Activated CD4-positive, CD25-positive, alpha-beta regulatory T cell treated with anti-CD3 and anti-CD28 coated beads, Interleukin-2, amount 50 U/mL, for 72 hours (primary cell): ENCODE data around the gene PLCL2.

Experiments
- DNase-seq: peaks from one replicate; pipeline ENCODE4 v3.0.0; 2021

The PLCL2 gene

DNA sequence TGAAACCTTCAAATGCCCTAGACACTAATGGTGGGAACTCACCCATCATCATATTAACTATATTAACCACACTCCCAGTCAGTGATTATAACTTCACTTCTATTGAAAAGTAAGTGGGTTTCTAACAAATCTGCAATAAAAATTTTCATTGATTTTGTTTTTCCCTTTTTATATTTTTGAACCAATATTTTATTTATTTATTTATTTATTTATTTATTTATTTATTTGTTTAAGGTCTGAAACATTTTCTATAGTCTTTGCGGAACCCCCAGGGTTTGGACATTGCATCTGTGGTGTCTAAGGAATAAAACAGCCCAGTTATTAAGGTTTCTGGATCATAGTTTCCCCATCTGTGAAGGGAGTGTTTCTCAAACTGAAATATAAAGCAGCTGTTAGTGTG, 16.2 kb upstream of the PLCL2 start:
- no peak for DNase-seq

DNA sequence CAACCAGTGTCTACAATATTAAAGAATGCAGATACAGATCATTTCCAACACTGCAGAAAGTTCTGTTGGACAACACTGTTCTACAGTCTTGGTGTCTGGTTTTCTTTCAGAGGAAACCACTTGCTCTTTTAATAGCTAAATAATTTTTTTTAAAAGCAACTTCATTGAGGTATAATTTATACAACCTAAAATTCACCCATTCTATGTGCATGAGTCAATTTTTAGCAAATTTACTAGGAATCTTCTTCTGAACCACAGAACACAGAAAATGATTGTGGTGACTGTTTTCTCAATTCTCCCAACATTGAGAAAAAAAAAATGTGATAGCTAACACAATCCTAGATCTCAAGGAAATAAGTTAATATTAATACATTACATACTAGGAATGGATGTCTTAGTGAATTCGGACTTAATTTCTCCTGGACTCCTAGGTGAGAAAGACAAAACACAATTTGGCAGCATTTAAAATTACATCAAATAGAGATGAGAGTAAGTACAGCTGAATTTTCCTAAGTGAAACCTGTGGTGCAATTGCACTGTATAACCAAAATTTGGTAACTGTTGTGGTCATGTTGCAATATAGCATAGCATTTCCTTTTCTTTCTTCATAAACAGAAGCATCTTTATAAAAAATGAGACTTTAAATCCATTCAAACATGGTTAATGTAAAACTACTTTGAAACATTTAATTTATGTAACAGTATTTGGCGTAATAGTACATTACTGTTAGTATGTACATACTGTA, 15.3 kb upstream of the PLCL2 start:
- DNase-seq = no peak

DNA sequence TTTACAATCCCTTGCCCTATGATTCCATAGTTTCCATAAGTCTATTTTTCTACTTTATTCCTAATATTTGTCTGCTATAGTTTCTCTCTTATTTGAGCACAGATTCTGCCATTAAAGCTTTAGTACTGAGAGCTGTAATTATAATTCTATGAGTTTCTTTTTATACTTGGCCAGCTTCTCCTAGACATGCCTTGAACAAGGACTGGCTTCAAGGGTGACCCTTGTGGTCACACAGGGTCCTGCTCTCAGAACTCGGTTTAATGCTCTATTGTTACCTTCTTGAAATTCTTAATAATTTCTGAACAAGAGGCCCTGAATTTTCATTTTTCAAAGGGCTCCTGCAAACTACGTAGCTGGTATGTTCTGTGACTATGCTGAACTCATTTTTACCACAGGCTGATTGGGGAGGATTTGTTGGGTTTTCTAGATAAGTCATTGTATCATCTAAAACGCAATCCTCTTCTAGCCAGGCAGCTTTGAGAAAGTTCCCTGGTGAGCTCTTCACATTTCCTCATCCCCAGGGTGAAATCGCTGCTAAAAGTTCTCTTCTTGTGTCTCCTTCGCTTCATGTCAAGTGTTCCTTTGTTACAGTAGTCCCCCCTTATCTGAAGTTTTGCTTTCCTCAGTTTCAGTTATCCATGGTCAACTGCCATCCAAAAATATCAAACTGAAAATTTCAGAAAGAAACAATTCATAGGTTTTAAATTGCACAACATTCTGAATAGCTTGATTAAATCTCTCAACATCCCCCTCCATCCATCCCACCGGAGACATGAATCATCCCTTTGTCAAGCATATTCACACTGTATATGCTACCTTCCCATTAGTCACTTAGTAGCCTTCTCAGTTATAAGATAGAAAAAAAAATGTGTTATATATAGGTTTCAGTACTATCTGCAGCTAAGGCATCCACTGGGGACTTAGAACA, 12.6 kb upstream of the PLCL2 start:
- no peak for DNase-seq

DNA sequence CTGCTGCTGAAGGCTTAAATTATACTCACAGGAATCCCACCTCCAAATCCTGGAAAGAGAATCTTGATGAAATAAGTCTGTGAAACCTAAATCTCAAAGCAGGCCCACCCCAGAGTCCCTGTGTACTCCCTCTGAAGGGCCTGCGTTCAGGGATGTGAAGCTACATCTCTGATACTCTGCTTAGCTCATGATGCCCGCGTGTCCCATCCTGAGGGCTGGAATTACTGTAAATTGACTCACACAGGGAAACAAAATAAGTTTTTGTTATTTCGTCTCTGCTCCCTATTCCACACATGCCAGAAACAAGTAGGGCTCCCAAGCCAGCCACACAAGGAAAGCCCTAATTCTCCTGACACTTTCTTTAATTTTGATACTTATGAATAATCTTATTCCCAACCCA, 10.9 kb upstream of the PLCL2 start:
- DNase-seq = no peak

DNA sequence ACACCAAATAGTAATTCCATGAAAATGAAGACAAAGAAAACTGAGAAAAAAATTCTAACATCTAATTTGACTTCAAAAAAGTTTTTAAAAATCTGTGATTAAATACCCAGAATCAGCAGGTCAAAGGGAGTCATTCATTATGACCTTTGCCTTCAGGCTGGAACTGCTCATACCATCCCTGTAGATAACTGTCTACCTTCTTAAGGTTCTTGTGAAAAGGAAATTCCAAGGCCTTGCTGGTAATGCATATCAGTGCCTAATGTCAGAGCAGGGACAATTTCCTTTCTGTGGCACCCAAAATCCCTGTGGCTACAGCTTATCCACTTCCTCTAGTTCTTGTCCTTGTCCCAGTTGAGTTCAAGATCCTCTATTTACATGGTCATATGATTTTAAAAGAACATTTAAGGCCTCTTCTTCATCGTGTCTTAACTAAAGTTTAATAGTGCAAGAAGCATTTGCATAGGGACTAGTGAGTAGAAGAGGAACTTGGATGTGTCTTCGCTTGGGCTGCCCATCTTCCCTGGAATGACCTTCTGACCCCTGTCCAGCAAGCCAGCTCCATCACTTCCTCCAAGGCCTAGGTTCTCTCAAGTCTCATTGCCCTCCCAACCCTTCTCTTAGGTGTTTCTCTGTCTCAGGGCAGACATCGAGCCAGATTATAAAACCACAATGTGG, 8.7 kb upstream of the PLCL2 start:
- no peak for DNase-seq

DNA sequence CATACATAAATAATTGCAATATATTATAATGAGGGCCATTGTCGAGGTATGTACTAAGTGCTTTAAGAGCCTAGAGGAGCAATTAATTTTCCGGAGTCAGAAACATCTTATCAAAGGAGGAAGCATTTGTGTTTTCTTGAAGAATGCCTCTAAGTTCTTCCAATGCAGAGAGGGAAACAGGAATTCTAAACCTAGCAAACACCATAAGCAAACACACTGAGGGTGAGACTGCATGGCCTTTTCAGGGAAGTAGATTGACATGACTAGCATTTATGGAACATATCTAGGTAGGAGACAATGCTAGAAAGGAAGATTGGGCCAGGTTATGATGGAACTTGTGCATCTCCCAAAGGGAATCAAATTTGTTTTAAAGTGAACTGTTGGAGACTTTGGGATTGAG, 7.2 kb upstream of the PLCL2 start:
- no peak for DNase-seq

DNA sequence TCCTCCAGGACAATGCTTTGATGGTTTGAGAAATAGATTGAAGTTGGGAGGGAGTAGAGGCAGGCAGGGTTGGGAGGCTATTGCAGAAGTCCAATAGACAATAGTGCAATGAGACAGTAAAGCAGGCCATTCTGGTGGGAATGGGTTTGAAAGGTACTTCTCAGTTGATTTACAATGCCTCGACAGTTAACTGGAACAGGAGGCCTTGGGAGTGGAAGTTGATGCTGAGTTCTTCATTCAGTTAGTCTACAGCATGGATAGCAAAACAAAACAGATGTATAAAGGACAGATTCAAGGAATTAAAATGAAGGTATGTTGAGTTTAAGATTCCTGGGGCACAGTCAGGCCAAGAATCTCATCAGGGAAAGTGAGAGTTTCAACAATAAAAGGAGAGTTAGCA, 6.8 kb upstream of the PLCL2 start:
- no peak for DNase-seq

DNA sequence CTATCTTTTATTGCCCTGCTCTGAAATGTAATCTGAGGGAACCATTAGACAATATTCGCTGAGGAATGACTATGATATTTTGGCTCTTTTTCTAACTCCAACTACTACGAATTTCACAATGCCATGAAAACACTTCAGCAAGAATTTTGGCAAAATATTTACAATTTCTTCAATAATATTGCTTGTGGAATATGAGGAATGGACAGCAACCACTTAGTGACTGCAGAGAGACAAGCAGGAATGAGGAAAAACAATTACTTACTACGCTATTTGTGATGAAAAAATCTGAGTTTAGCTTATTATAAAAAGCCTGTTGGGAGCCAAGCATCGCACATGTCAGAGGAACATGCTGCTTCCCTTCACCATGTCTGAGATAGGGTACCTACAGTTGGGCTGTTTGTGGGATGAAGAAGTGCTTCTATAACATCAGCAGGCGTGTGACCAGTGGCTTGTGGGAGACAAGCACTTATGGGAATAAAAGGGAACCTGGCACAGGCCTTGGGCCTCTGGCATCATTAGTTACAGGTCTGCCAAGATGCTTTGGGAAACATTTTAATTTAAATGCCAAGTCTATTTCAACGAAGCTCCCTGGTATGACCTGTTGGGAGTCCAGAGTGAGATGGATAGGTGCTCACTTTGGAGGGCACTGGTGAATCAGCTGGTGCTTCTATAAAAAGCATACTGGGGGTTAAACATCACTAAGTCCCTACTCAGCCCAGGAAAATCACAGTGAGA, 2.7 kb upstream of the PLCL2 start:
- DNase-seq = no peak

DNA sequence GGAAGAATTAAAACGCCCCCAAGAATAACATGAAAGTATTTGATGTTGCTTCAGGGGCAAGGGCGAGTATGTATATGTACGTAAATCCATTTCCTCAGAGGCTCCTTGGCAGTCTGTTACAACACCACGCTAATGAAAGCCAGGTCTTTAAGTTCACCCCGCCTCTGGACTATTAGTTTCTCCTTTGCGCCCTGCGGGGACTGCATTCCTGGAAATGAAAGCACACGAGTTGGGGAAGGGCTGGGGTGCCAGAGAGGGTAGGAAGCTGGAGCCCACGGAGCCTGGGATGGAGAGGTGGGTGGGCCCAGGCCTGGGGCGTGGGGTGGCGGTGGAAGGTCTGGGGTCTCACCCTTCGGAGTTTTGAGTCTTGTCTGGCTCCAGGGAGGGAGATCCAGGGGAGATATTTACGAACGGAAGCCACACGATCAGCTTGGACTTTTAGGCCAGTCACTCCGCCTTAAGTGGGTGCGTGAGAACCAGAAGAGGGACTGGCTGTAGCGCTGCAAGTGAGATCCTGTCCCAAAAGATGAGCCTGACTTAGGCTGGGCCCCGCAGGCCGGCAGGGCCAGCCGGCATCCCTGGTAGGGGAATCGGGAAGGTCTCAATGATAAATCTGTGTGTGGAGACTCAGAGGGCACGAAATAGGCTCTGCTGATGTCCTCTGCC, 1.6 kb upstream of the PLCL2 start:
- no peak for DNase-seq

DNA sequence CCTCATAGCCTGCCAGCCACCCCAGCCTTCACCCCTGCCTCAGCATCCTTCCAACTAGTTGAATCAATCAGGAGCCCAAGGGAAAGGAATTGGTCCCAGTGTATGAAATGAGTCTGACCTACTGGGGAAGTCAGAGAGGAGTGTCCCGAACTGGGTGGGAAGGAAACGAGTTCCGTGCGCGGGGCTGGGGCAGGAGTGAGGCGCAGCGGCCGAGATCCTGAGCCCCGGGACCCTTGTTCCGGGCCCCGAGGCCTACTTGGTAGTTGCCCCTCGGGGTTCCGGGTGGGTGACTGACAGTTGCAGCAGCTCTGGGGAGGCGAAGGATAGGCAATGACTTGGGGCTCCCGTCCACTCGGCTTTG, 1.1 kb upstream of the PLCL2 start:
- no peak for DNase-seq

DNA sequence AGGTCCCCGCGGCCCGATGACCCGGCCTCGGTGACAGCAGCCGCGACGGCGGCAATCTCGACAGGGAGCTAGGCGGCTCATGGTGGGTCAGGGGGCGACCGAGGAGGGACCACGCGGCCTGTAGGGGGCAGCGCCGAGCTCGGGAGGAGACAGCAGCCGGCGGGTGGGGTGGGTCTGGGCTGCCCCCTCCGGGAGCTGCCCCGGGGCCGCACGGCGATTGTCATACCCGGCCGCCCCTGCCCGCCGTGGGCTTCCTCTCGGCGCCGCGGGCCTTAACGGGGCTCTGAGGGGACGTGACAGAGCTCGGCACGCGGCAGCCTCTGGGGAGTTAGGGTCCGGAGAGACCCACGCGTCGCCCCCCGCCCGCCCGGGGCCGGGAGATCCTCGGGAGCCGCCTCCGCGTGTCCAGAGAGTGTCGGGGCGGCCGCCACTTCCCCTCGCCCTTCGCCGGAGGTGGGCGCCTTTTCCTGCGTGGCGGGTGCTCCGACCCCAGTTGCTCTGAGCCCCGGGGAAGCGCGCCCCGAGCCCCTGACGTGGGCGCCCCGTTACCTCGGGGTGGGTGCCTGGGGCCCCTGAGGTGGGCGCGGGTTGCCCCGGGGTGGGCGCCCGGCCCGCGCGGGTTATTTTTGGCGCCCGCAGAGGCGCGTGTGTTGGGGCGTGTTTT, 539 bp upstream of the PLCL2 start:
- DNase-seq = peak; percentile 75

DNA sequence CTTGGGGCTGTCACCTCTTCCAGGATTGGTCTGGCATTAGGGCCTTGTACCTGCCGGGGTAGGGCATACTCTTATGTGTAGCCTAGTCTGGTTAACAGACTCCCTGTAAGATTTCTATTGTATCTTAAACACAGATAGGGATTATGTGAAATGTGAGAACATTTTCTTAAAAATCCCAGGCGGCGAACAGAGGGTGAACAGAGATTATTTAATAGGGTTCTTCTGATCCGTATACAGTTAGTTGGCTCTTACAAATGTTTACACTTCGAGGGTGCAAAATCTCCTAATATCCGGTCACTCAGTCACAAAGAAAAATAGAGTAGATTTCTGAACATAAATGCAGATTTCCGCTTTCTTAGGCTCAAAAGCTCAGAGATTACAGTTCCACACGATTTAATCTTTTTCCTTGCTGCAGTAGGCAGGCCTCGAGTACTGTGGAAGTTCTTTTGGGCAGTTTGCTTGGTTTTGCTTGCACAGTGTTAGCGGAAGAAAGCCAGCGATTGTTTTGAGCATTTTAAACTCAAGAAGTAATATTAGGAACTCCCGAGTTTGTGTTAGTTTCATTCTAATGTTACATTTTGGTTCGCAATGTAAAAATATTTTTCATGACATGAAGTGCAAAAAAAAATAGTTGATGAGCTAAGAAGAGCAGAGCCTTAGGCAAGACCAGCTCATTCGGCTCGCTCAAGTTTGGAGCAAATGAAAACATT, 993 bp downstream of the PLCL2 start:
- DNase-seq = no peak

DNA sequence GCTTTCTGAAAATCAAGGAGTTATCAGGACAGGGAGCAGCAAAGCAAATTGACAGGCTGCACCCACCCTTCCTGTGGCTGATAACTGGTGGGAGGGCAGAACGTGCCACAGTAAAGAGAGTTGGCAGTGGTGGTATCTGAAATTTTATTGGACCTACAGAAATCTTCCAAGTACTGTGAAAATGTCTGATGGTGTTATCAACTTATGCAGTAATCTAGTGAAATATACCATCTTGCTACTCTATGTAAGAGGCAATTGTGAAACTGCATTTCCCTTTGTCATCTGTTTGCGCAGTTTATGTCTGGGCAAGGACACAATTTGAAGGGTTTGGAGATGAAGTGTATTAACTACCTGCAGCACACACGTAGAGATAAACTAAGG, 1.5 kb downstream of the PLCL2 start:
- no peak for DNase-seq

DNA sequence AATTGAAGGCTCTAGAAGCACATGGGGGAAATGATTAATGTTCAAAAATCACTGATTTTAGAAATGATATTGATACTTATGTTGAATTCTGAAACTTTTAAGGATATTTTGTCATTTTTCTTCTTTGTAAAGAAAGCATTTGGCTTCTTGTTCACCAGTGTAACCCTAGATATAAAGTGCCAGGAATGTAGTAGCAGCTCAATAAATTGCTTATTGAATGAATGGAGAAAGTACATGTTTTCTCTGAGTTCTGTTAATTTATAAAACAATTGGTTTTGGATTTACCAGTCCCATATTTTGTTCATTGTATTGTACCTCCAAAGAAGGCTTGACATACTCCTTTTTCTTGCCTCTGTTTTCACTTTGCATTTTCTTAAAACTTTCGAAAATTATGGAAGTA, 2.4 kb downstream of the PLCL2 start:
- no peak for DNase-seq

DNA sequence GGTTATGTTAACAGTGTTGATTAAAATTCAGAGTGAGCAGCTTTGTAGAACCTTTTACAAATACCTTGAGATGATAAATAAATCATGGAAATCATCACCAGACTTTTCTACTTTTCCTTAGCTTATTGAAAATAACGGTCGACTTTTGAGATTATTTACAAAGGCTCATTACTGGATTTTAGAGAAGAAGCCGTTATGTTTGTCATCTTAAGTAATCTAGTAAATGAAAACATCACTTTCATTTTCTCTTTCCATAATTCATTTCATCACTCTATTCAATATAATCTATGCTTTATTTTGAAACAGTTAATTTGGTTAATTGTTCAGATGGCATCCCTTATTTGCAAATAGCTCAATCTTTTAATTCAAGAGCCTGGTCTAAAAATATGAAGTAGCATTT, 3.6 kb downstream of the PLCL2 start:
- DNase-seq = no peak

DNA sequence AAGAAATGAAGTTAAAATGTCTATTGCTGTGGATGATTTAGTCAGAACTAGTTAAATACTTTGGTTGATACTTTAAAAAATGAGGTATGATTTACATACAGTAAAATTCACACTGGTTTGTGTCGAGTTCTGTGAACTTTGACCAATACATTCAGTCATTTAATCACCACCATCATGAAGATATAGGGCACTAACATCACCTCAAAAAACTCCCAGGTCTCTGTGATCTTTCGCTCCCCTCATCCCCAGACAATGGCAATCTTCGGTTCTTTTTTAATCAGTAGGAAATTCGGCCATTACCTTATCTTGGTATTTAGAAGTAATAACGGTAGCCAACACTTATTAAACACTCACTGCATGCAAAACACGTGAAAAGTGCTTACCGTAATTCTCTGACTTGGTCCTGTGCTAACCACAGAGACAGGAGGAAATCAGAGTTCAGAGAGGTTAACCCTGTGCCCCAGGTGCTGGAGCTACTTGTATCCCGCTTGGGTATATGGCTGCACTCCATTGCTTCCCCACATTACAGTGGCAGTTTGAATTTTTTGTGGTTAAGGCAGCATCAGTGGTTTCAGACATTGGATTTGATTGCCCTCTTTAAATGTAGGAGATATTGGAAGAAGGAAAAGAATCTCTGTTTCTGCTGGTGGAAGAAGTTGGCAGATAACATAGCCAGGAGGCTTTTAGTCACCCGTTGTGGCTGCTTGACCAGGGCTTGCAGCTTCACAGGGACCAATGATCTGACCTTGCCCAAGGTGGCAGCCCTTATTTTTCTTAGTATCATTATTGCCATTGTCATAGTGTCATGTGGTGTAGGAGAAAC, 4.2 kb downstream of the PLCL2 start:
- no peak for DNase-seq

DNA sequence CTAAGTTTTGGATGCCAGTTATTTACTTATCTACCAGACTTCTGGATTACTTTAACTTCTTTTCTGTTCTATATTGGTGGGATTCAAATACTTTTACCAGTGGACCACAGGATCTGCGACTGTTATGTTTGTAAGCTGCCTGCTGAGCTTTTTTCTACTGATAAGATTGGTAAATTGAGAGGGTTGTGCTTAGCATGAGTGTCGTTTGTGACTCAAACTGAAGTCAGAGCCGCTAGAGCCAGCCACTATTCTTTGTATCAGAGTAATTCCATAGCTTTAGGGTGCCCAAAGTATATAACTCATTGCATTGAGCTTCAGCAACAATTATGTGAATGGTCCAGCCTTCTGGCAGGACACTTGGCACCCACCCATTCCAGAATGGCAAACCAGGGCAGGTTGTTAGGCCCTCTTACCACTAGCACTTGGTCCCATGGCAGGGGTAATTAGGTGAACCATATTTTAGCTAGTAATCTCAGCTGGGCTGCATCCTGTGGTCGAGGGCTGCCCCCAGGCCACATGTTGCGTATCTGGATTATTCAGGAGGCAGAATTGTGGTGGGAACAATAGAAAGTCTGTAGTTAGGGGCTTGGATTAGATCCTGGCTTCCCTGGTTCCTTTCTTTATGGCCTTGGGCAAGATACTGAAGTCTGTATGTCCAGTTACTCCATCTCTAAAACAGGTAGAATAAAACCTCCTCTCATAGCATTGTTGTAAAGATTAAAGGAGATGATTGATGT, 6.0 kb downstream of the PLCL2 start:
- DNase-seq = no peak

DNA sequence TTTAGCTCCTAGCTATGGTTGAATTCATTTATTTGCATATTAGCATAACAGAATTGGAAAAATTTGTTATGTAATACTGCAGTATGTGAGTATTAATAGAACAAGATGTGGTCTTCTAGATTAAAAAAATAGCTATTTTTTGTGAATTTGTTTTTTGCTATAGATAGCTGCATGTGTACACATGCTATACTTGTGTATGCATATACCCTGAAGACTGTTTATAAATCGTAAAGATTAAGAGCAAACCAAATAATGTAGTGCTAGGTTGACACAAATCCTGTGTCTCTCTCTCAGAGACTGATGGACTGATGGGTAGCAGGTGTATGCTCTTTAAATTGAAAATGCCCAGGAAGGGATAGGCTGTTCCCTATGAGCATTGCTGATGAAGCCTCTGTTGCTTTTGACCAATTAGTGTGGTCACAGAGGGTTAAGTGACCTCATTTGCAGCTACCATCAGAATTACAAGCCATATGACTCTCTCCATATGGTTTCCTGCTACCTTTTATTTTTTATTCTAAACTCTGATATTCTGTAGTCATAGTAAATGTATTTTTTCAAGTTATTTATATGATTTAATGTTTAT, 9.0 kb downstream of the PLCL2 start:
- DNase-seq = no peak

DNA sequence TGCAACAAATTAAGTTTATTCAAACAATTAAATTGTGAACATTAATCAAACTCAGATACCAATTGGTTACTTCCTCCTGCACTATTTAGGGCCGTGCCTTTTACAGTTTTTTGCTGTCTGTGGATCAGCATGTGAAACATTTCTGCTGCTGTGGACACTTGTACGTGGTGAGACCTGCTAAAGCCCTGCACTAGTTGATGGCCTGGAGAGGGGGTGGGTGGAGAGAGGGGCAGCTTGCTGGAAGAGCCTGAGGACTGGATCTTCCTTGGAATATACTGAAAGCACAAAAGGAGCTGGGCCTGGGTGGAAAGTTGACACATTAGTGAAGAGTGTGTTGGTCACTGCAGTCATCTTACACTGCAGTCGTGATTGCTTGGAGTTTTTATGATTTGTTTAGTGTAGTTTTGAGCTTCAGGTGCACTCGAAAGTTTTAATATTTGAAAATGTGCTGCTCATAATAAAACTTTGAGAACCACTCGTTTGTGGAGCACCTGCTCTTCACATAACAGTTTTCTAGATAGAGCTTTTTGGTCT, 11.4 kb downstream of the PLCL2 start:
- DNase-seq = no peak
